T-helper 1 cell treated with Interleukin-12 subunit alpha and Interleukin-12 subunit beta and Interleukin-4 antibody, amounts not matched to agents 30 μg/mL and 1 μg/mL, for 36 hours (primary cell): Measurements from ENCODE around the gene SRBD1.

Experiments used
- H3K27ac Mint-ChIP-seq: one replicate; pipeline ENCODE4 v1.8.0; 2021; ENCODE audit warnings: mild to moderate bottlenecking, mixed read lengths
- H3K27me3 Mint-ChIP-seq: one replicate; pipeline ENCODE4 v1.8.0; 2021; ENCODE audit warnings: low read depth, mixed read lengths
- H3K36me3 Mint-ChIP-seq: one replicate; pipeline ENCODE4 v1.8.0; 2021; ENCODE audit warnings: low read depth, mixed read lengths
- H3K4me1 Mint-ChIP-seq: one replicate; pipeline ENCODE4 v1.8.0; 2021; ENCODE audit warnings: low read depth, mixed read lengths
- H3K4me3 Mint-ChIP-seq: one replicate; pipeline ENCODE4 v1.8.0; 2021; ENCODE audit warnings: mild to moderate bottlenecking, moderate library complexity, mixed read lengths
- H3K9me3 Mint-ChIP-seq: one replicate; pipeline ENCODE4 v1.8.0; 2021; ENCODE audit warnings: mixed read lengths

Gene SRBD1

GRCh38 chr2:45617496-45617895 lies 6.4 kb upstream of the SRBD1 start:
- Mint-ChIP-seq H3K9me3 (no peaks in the 10 kb centered on the region), H3K4me3 (no peak overlapping the region)

GRCh38 chr2:45616658-45617411 lies 5.8 kb upstream of the SRBD1 start:
- Mint-ChIP-seq H3K9me3 (no peaks in the 10 kb centered on the region), H3K27ac (no peak overlapping the region), H3K36me3 (no peaks in the 10 kb centered on the region), H3K4me3 (no peak overlapping the region), H3K27me3 (peaks cover 3% of the 10 kb centered on the region), H3K4me1 (no peaks in the 10 kb centered on the region)

More at GRCh38 chr2:45617496-45617895, 6.4 kb upstream of the SRBD1 start:
- H3K4me1 Mint-ChIP-seq = no peaks in the 10 kb centered on the region
- H3K27ac Mint-ChIP-seq = no peak overlapping the region
- peaks cover 3% of the 10 kb centered on the region for H3K27me3 Mint-ChIP-seq
- no peaks in the 10 kb centered on the region for H3K36me3 Mint-ChIP-seq

GRCh38 chr2:45614871-45615415 lies 3.9 kb upstream of the SRBD1 start:
- Mint-ChIP-seq H3K27ac (no peak overlapping the region), H3K27me3 (peaks cover 3% of the 10 kb centered on the region), H3K9me3 (no peaks in the 10 kb centered on the region), H3K4me1 (peaks cover 8% of the 10 kb centered on the region), H3K36me3 (no peaks in the 10 kb centered on the region), H3K4me3 (no peak overlapping the region)

- Mint-ChIP-seq H3K27ac (no peak overlapping the region), H3K4me1 (peaks cover 13% of the 10 kb centered on the region), H3K9me3 (no peaks in the 10 kb centered on the region), H3K4me3 (no peak overlapping the region), H3K27me3 (peaks cover 2% of the 10 kb centered on the region), H3K36me3 (peaks cover under 1% of the 10 kb centered on the region)
Measured at GRCh38 chr2:45614330-45614729, 3.3 kb upstream of the SRBD1 start.

GRCh38 chr2:45612731-45613130 lies 1.7 kb upstream of the SRBD1 start:
- Mint-ChIP-seq H3K27ac (no peak overlapping the region), H3K4me3 (no peak overlapping the region)

GRCh38 chr2:45612285-45612684 lies 1.2 kb upstream of the SRBD1 start:
- Mint-ChIP-seq H3K36me3 (peaks cover 3% of the 10 kb centered on the region), H3K27ac (peak overlapping the region; percentile 39), H3K27me3 (no peaks in the 10 kb centered on the region), H3K4me1 (peaks cover 19% of the 10 kb centered on the region), H3K9me3 (no peaks in the 10 kb centered on the region), H3K4me3 (no peak overlapping the region)

More at GRCh38 chr2:45612731-45613130, 1.7 kb upstream of the SRBD1 start:
- no peaks in the 10 kb centered on the region for H3K27me3 Mint-ChIP-seq
- H3K4me1 Mint-ChIP-seq = peaks cover 18% of the 10 kb centered on the region
- no peaks in the 10 kb centered on the region for H3K9me3 Mint-ChIP-seq
- H3K36me3 Mint-ChIP-seq = peaks cover 3% of the 10 kb centered on the region

- Mint-ChIP-seq H3K9me3 (no peaks in the 10 kb centered on the region), H3K27ac (peak overlapping the region; percentile 93), H3K36me3 (peaks cover 3% of the 10 kb centered on the region), H3K4me1 (peaks cover 23% of the 10 kb centered on the region), H3K4me3 (peak overlapping the region; percentile 94), H3K27me3 (no peaks in the 10 kb centered on the region)
Measured at GRCh38 chr2:45610281-45611019, 617 bp downstream of the SRBD1 start.

- Mint-ChIP-seq H3K27me3 (no peaks in the 10 kb centered on the region), H3K4me3 (no peak overlapping the region), H3K4me1 (peaks cover 25% of the 10 kb centered on the region), H3K36me3 (peaks cover 8% of the 10 kb centered on the region), H3K27ac (no peak overlapping the region), H3K9me3 (no peaks in the 10 kb centered on the region)
Measured at GRCh38 chr2:45607701-45608100, 3.4 kb downstream of the SRBD1 start.

GRCh38 chr2:45606796-45607195 lies 4.3 kb downstream of the SRBD1 start:
- Mint-ChIP-seq H3K27me3 (no peaks in the 10 kb centered on the region), H3K36me3 (peaks cover 10% of the 10 kb centered on the region), H3K4me1 (peaks cover 25% of the 10 kb centered on the region), H3K4me3 (no peak overlapping the region), H3K9me3 (no peaks in the 10 kb centered on the region), H3K27ac (no peak overlapping the region)

- H3K27ac Mint-ChIP-seq = no peak overlapping the region
- no peaks in the 10 kb centered on the region for H3K9me3 Mint-ChIP-seq
- H3K4me3 Mint-ChIP-seq = no peak overlapping the region
- peaks cover 18% of the 10 kb centered on the region for H3K4me1 Mint-ChIP-seq
- H3K36me3 Mint-ChIP-seq = peaks cover 22% of the 10 kb centered on the region
- H3K27me3 Mint-ChIP-seq = no peaks in the 10 kb centered on the region
Measured at GRCh38 chr2:45605116-45605515, 6.0 kb downstream of the SRBD1 start.

GRCh38 chr2:45602624-45603023 lies 8.4 kb downstream of the SRBD1 start:
- peaks cover 6% of the 10 kb centered on the region for H3K4me1 Mint-ChIP-seq
- H3K27ac Mint-ChIP-seq = no peak overlapping the region
- H3K27me3 Mint-ChIP-seq = no peaks in the 10 kb centered on the region
- no peak overlapping the region for H3K4me3 Mint-ChIP-seq
- peaks cover 32% of the 10 kb centered on the region for H3K36me3 Mint-ChIP-seq
- H3K9me3 Mint-ChIP-seq = no peaks in the 10 kb centered on the region

GRCh38 chr2:45598545-45598944 lies 12.5 kb downstream of the SRBD1 start:
- Mint-ChIP-seq H3K9me3 (no peaks in the 10 kb centered on the region), H3K4me3 (no peak overlapping the region), H3K27ac (no peak overlapping the region), H3K4me1 (no peaks in the 10 kb centered on the region), H3K27me3 (no peaks in the 10 kb centered on the region), H3K36me3 (peaks cover 33% of the 10 kb centered on the region)

GRCh38 chr2:45596761-45597160 lies 14.3 kb downstream of the SRBD1 start:
- no peaks in the 10 kb centered on the region for H3K9me3 Mint-ChIP-seq
- no peaks in the 10 kb centered on the region for H3K4me1 Mint-ChIP-seq
- H3K4me3 Mint-ChIP-seq = no peak overlapping the region
- no peak overlapping the region for H3K27ac Mint-ChIP-seq
- H3K36me3 Mint-ChIP-seq = peaks cover 34% of the 10 kb centered on the region
- no peaks in the 10 kb centered on the region for H3K27me3 Mint-ChIP-seq

- Mint-ChIP-seq H3K27me3 (no peaks in the 10 kb centered on the region), H3K4me3 (no peak overlapping the region), H3K9me3 (no peaks in the 10 kb centered on the region), H3K36me3 (peaks cover 34% of the 10 kb centered on the region), H3K4me1 (peaks cover 4% of the 10 kb centered on the region), H3K27ac (no peak overlapping the region)
Measured at GRCh38 chr2:45595721-45596435, 15.2 kb downstream of the SRBD1 start.
